GM23338 (cell line): ENCODE measurements around the gene CD226. TPM values are rescaled to one million over a fixed set of nuclear protein-coding genes. Genes with fewer than 3 reads are reported as not detected.

Source experiments
- ATAC-seq: fragments of 200-7000 bp; cut with Tn5 transposase; 3 replicates; pipeline ENCODE4 v1.9.1; 2020
- DNase-seq: peaks from one replicate; pipeline ENCODE4 v3.0.0-alpha.2; 2015; ENCODE audit warnings: low spot score
- H2AFZ ChIP-seq: fragments of 200-600 bp; sonication (generic); 2 replicates; pipeline ENCODE4 v1.8.0; 2016; ENCODE audit warnings: antibody characterized with exemption, mild to moderate bottlenecking, moderate library complexity
- H3F3A ChIP-seq: fragments of 200-600 bp; sonication (generic); replicated peaks from 2 replicates; pipeline ENCODE4 v1.8.0; 2017; ENCODE audit warnings: antibody characterized with exemption, mixed run types, low read depth
- H3K27ac ChIP-seq: fragments of 200-600 bp; sonication (generic); 2 replicates; pipeline ENCODE4 v1.6.1; 2016; ENCODE audit warnings: low read depth
- H3K27me3 ChIP-seq: fragments of 200-600 bp; sonication (generic); 2 replicates; pipeline ENCODE4 v1.8.0; 2016; ENCODE audit warnings: mild to moderate bottlenecking, mixed run types, moderate library complexity; ENCODE audit not compliant: insufficient read depth
- H3K36me3 ChIP-seq: fragments of 200-600 bp; sonication (generic); 2 replicates; pipeline ENCODE4 v1.8.0; 2016; ENCODE audit warnings: mild to moderate bottlenecking; ENCODE audit not compliant: insufficient read depth
- H3K4me1 ChIP-seq: fragments of 200-600 bp; sonication (generic); 2 replicates; pipeline ENCODE4 v1.8.0; 2016; ENCODE audit warnings: mild to moderate bottlenecking, moderate library complexity; ENCODE audit not compliant: insufficient read depth
- H3K4me2 ChIP-seq: fragments of 200-600 bp; sonication (generic); 2 replicates; pipeline ENCODE4 v1.7.1; 2017; ENCODE audit warnings: mixed run types
- H3K4me3 ChIP-seq: fragments of 200-600 bp; sonication (generic); 2 replicates; pipeline ENCODE4 v1.6.1; 2016; ENCODE audit warnings: mixed run types
- H3K79me2 ChIP-seq: fragments of 200-600 bp; sonication (generic); replicated peaks from 2 replicates; pipeline ENCODE4 v1.8.0; 2017; ENCODE audit warnings: mild to moderate bottlenecking; ENCODE audit not compliant: insufficient read depth
- H3K9me2 ChIP-seq: fragments of 200-600 bp; sonication (generic); 2 replicates; pipeline ENCODE4 v1.8.0; 2017; ENCODE audit not compliant: insufficient read depth
- H4K20me1 ChIP-seq: fragments of 200-600 bp; sonication (generic); replicated peaks from 2 replicates; pipeline ENCODE4 v1.8.0; 2017; ENCODE audit warnings: mild to moderate bottlenecking; ENCODE audit not compliant: insufficient read depth
- H3K27ac Mint-ChIP-seq: 2 replicates; pipeline ENCODE4 v1.8.0; 2020; ENCODE audit warnings: inconsistent platforms, mild to moderate bottlenecking, moderate library complexity, mixed read lengths
- H3K27me3 Mint-ChIP-seq: 3 replicates; pipeline ENCODE4 v1.8.0; 2022; ENCODE audit warnings: low read depth, mild to moderate bottlenecking, moderate library complexity, mixed read lengths, inconsistent platforms; ENCODE audit not compliant: insufficient read depth, poor library complexity
- H3K36me3 Mint-ChIP-seq: 3 replicates; pipeline ENCODE4 v1.8.0; 2021; ENCODE audit warnings: low read depth, mild to moderate bottlenecking, inconsistent platforms, moderate library complexity, mixed read lengths
- H3K4me1 Mint-ChIP-seq: 3 replicates; pipeline ENCODE4 v1.8.0; 2020; ENCODE audit warnings: mild to moderate bottlenecking, inconsistent platforms, mixed read lengths
- H3K4me3 Mint-ChIP-seq: 3 replicates; pipeline ENCODE4 v1.8.0; 2021; ENCODE audit warnings: moderate library complexity, mild to moderate bottlenecking, inconsistent platforms, mixed read lengths
- H3K9me3 Mint-ChIP-seq: 3 replicates; pipeline ENCODE4 v1.8.0; 2020; ENCODE audit warnings: moderate library complexity, mild to moderate bottlenecking, inconsistent platforms, mixed read lengths
- CREB1 ChIP-seq: fragments of 250-450 bp; sonication (Bioruptor Pico); IDR thresholded peaks from 2 replicates; pipeline ENCODE4 v1.5.0; 2020; ENCODE audit warnings: low read depth, mild to moderate bottlenecking, moderate library complexity
- EZH2 ChIP-seq: fragments of 200-600 bp; sonication (generic); IDR thresholded peaks from one replicate; pipeline ENCODE4 v1.8.0; 2017; ENCODE audit warnings: antibody characterized with exemption, mild to moderate bottlenecking, low read depth; ENCODE audit not compliant: unreplicated experiment
- EZH2phosphoT487 ChIP-seq: fragments of 200-600 bp; sonication (generic); IDR thresholded peaks from one replicate; pipeline ENCODE4 v1.8.1; 2018; ENCODE audit warnings: antibody characterized with exemption; ENCODE audit not compliant: unreplicated experiment
- JUNB ChIP-seq: IDR thresholded peaks from one replicate; pipeline ENCODE4 v1.6.1; 2016; ENCODE audit warnings: antibody characterized with exemption; ENCODE audit not compliant: unreplicated experiment
- NANOG ChIP-seq: IDR thresholded peaks from 2 replicates; pipeline ENCODE4 v1.6.1; 2016; ENCODE audit warnings: antibody characterized with exemption, borderline replicate concordance
- POLR2AphosphoS5 ChIP-seq: IDR thresholded peaks from 2 replicates; pipeline ENCODE4 v1.6.1; 2016; ENCODE audit warnings: antibody characterized with exemption, low read depth
- STAT1 ChIP-seq: IDR thresholded peaks from one replicate; pipeline ENCODE4 v1.6.1; 2016; ENCODE audit warnings: antibody characterized with exemption; ENCODE audit not compliant: unreplicated experiment
- ZNF114 ChIP-seq: fragments of 250-450 bp; sonication (Bioruptor Pico); IDR thresholded peaks from 2 replicates; pipeline ENCODE4 v1.5.0; 2020; ENCODE audit warnings: mild to moderate bottlenecking, moderate library complexity
- ZNF331 ChIP-seq: fragments of 250-450 bp; sonication (Bioruptor Pico); IDR thresholded peaks from 2 replicates; pipeline ENCODE4 v1.5.0; 2020; ENCODE audit warnings: low read depth, mild to moderate bottlenecking, moderate library complexity
- polyA plus RNA-seq: library from polyadenylated mRNA; unstranded; fragments of >200 nt; fragmentation: Nextera tagmentation; extraction: Ambion mirVana; gene quantifications from 2 replicates; pipeline ENCODE4 v1.2.1, GENCODE V29; 2016
- total RNA-seq: library from RNA; depleted of rRNA; stranded (reverse); fragments of >200 nt; shearing (Covaris generic); gene quantifications from 2 replicates; pipeline ENCODE4 v1.2.3, GENCODE V29; 2014
- TF ChIP-seq, protein P1 (sequence below): IDR thresholded peaks from one replicate; pipeline ENCODE4 v1.6.1; 2018; ENCODE audit warnings: antibody characterized with exemption; ENCODE audit not compliant: unreplicated experiment
- TF ChIP-seq, protein P2 (sequence below): fragments of 250-450 bp; sonication (Bioruptor Pico); IDR thresholded peaks from 2 replicates; pipeline ENCODE4 v1.5.0; 2020; ENCODE audit warnings: mild to moderate bottlenecking, moderate library complexity
- TF ChIP-seq, protein P3 (sequence below), 2 experiments: fragments of 200-600 bp in 1 of 2; sonication (generic) in 1 of 2; conservative IDR thresholded peaks; 2 replicates each; pipeline versions ENCODE4 v1.5.1 to v1.6.1; 2016 to 2017; ENCODE audit warnings: antibody characterized with exemption in 2 of 2, low read depth in 2 of 2, mild to moderate bottlenecking in 2 of 2, moderate library complexity in 1 of 2
- TF ChIP-seq, protein P4 (sequence below): IDR thresholded peaks from 2 replicates; pipeline ENCODE4 v1.6.1; 2016; ENCODE audit warnings: antibody characterized with exemption

Gene CD226
- total and polyA plus RNA-seq, 2 experiments from 2014 or later: not detected

DNA sequence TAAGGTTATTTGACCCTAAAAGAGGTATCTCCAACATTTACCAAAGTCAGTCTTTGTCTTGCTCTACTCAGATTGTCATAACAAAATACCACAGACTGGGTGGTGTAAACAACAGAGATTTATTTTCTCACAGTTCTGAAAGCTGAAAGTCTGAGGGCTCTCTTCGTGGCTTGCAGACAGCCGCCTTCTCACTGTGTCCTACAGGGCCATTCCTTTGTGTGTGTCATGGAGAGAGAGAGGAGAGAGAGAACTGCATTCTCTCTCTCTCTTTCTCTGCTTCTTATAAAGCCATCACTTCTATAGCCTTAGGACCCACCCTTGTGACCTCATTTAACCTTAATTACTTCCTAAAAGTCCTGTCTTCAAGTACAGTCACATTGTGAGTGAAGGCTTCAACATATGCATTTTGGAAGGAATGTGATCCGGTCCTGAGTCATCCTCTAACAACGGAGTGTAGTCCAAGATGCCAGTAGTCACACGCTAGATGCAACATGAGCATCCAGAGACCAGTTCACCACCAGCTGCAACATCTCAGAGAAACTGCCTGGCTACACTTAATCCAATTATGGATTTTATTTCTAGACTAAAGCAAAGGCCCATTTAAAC, 130.2 kb downstream of the CD226 start:
- Histone ChIP-seq H3K27me3 (no peaks in the 10 kb centered on the region), H3F3A (no peaks in the 10 kb centered on the region), H3K36me3 (no peaks in the 10 kb centered on the region), H3K79me2 (no peaks in the 10 kb centered on the region), H3K9me2 (peaks cover 7% of the 10 kb centered on the region; the same call in 1 of the 2 replicates), H3K27ac (no peak overlapping the region), H3K4me1 (no peaks in the 10 kb centered on the region), H3K4me2 (no peak overlapping the region), H4K20me1 (no peaks in the 10 kb centered on the region), H2AFZ (no peak overlapping the region), H3K4me3 (no peak overlapping the region)
- H3K4me1 Mint-ChIP-seq: no peaks in the 10 kb centered on the region; the same call in 2 of the 3 replicates
- H3K9me3 Mint-ChIP-seq: peaks cover 28% of the 10 kb centered on the region; the same call in 2 of the 3 replicates
- H3K36me3 Mint-ChIP-seq: peaks cover 2% of the 10 kb centered on the region; the same call in 2 of the 3 replicates
- ATAC-seq: no peak
- H3K27me3 Mint-ChIP-seq: peaks cover 3% of the 10 kb centered on the region
- TF ChIP-seq EZH2 (no peak), CREB1 (no peak), NANOG (no peak), EZH2phosphoT487 (no peak), ZNF114 (CRISPR knock-in tag) (no peak), JUNB (no peak), ZNF331 (CRISPR knock-in tag) (no peak), STAT1 (no peak), POLR2AphosphoS5 (no peak)
- TF ChIP-seq, protein P1, sequence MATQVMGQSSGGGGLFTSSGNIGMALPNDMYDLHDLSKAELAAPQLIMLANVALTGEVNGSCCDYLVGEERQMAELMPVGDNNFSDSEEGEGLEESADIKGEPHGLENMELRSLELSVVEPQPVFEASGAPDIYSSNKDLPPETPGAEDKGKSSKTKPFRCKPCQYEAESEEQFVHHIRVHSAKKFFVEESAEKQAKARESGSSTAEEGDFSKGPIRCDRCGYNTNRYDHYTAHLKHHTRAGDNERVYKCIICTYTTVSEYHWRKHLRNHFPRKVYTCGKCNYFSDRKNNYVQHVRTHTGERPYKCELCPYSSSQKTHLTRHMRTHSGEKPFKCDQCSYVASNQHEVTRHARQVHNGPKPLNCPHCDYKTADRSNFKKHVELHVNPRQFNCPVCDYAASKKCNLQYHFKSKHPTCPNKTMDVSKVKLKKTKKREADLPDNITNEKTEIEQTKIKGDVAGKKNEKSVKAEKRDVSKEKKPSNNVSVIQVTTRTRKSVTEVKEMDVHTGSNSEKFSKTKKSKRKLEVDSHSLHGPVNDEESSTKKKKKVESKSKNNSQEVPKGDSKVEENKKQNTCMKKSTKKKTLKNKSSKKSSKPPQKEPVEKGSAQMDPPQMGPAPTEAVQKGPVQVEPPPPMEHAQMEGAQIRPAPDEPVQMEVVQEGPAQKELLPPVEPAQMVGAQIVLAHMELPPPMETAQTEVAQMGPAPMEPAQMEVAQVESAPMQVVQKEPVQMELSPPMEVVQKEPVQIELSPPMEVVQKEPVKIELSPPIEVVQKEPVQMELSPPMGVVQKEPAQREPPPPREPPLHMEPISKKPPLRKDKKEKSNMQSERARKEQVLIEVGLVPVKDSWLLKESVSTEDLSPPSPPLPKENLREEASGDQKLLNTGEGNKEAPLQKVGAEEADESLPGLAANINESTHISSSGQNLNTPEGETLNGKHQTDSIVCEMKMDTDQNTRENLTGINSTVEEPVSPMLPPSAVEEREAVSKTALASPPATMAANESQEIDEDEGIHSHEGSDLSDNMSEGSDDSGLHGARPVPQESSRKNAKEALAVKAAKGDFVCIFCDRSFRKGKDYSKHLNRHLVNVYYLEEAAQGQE: no peak
- TF ChIP-seq, protein P2, sequence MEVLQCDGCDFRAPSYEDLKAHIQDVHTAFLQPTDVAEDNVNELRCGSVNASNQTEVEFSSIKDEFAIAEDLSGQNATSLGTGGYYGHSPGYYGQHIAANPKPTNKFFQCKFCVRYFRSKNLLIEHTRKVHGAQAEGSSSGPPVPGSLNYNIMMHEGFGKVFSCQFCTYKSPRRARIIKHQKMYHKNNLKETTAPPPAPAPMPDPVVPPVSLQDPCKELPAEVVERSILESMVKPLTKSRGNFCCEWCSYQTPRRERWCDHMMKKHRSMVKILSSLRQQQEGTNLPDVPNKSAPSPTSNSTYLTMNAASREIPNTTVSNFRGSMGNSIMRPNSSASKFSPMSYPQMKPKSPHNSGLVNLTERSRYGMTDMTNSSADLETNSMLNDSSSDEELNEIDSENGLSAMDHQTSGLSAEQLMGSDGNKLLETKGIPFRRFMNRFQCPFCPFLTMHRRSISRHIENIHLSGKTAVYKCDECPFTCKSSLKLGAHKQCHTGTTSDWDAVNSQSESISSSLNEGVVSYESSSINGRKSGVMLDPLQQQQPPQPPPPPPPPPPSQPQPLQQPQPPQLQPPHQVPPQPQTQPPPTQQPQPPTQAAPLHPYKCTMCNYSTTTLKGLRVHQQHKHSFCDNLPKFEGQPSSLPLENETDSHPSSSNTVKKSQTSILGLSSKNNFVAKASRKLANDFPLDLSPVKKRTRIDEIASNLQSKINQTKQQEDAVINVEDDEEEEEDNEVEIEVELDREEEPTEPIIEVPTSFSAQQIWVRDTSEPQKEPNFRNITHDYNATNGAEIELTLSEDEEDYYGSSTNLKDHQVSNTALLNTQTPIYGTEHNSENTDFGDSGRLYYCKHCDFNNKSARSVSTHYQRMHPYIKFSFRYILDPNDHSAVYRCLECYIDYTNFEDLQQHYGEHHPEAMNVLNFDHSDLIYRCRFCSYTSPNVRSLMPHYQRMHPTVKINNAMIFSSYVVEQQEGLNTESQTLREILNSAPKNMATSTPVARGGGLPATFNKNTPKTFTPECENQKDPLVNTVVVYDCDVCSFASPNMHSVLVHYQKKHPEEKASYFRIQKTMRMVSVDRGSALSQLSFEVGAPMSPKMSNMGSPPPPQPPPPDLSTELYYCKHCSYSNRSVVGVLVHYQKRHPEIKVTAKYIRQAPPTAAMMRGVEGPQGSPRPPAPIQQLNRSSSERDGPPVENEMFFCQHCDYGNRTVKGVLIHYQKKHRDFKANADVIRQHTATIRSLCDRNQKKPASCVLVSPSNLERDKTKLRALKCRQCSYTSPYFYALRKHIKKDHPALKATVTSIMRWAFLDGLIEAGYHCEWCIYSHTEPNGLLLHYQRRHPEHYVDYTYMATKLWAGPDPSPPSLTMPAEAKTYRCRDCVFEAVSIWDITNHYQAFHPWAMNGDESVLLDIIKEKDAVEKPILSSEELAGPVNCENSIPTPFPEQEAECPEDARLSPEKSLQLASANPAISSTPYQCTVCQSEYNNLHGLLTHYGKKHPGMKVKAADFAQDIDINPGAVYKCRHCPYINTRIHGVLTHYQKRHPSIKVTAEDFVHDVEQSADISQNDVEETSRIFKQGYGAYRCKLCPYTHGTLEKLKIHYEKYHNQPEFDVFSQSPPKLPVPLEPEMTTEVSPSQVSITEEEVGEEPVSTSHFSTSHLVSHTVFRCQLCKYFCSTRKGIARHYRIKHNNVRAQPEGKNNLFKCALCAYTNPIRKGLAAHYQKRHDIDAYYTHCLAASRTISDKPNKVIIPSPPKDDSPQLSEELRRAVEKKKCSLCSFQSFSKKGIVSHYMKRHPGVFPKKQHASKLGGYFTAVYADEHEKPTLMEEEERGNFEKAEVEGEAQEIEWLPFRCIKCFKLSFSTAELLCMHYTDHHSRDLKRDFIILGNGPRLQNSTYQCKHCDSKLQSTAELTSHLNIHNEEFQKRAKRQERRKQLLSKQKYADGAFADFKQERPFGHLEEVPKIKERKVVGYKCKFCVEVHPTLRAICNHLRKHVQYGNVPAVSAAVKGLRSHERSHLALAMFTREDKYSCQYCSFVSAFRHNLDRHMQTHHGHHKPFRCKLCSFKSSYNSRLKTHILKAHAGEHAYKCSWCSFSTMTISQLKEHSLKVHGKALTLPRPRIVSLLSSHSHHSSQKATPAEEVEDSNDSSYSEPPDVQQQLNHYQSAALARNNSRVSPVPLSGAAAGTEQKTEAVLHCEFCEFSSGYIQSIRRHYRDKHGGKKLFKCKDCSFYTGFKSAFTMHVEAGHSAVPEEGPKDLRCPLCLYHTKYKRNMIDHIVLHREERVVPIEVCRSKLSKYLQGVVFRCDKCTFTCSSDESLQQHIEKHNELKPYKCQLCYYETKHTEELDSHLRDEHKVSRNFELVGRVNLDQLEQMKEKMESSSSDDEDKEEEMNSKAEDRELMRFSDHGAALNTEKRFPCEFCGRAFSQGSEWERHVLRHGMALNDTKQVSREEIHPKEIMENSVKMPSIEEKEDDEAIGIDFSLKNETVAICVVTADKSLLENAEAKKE (CRISPR knock-in tag): no peak
- TF ChIP-seq, protein P3, sequence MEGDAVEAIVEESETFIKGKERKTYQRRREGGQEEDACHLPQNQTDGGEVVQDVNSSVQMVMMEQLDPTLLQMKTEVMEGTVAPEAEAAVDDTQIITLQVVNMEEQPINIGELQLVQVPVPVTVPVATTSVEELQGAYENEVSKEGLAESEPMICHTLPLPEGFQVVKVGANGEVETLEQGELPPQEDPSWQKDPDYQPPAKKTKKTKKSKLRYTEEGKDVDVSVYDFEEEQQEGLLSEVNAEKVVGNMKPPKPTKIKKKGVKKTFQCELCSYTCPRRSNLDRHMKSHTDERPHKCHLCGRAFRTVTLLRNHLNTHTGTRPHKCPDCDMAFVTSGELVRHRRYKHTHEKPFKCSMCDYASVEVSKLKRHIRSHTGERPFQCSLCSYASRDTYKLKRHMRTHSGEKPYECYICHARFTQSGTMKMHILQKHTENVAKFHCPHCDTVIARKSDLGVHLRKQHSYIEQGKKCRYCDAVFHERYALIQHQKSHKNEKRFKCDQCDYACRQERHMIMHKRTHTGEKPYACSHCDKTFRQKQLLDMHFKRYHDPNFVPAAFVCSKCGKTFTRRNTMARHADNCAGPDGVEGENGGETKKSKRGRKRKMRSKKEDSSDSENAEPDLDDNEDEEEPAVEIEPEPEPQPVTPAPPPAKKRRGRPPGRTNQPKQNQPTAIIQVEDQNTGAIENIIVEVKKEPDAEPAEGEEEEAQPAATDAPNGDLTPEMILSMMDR (conservative IDR thresholded peaks at IDR 0.05; ENCODE audit: low read depth in 2 of 2): no peak
- TF ChIP-seq, protein P4, sequence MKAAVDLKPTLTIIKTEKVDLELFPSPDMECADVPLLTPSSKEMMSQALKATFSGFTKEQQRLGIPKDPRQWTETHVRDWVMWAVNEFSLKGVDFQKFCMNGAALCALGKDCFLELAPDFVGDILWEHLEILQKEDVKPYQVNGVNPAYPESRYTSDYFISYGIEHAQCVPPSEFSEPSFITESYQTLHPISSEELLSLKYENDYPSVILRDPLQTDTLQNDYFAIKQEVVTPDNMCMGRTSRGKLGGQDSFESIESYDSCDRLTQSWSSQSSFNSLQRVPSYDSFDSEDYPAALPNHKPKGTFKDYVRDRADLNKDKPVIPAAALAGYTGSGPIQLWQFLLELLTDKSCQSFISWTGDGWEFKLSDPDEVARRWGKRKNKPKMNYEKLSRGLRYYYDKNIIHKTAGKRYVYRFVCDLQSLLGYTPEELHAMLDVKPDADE: no peak
- H3K27ac Mint-ChIP-seq: no peak overlapping the region
- H3K4me3 Mint-ChIP-seq: no peak overlapping the region
- DNase-seq: no peak
